Activated CD4-positive, alpha-beta T cell treated with anti-CD3 and anti-CD28 coated beads, Interleukin-10, Interleukin-2, amounts not matched to agents 100 ng/mL and 50 ng/mL, durations not matched to agents 16 hours and 8 hours (primary cell): ENCODE results near the gene OR4C45.
"Not testable (repeated sequence)": the region's sequence is repeated elsewhere in the genome, so short reads cannot be mapped to it uniquely, and the experiment has no call there.

Source experiments
- DNase-seq: peaks from one replicate; pipeline ENCODE4 v3.0.0-alpha.2; 2020

Gene OR4C45

GRCh38 chr11:50032574-50032973 lies at the start of gene OR4C45:
Gene OR4C45 (plus strand): TSS chr11:50032874.
- DNase-seq, result no peak

GRCh38 chr11:49995565-49995964 lies 37.1 kb upstream of the OR4C45 start:
- DNase-seq, result peak; percentile 63

- no peak for DNase-seq
Measured at GRCh38 chr11:50030193-50030592, 2.5 kb upstream of the OR4C45 start.

GRCh38 chr11:50036239-50036638 lies 3.6 kb downstream of the OR4C45 start:
- not testable (repeated sequence) for DNase-seq

- no peak for DNase-seq
Measured at GRCh38 chr11:50037251-50037650, 4.6 kb downstream of the OR4C45 start.

- DNase-seq, result no peak
Measured at GRCh38 chr11:50044647-50045046, 12.0 kb downstream of the OR4C45 start.

GRCh38 chr11:50063056-50063455 lies 30.4 kb downstream of the OR4C45 start:
- DNase-seq, result not testable (repeated sequence)

GRCh38 chr11:50070389-50070788 lies 37.7 kb downstream of the OR4C45 start:
- no peak for DNase-seq

GRCh38 chr11:50071584-50072225 lies 39.0 kb downstream of the OR4C45 start:
- DNase-seq, result no peak

- no peak for DNase-seq
Measured at GRCh38 chr11:50072226-50073112, 39.8 kb downstream of the OR4C45 start.

- DNase-seq, result no peak
Measured at GRCh38 chr11:50073113-50074105, 40.7 kb downstream of the OR4C45 start.

- DNase-seq, result no peak
Measured at GRCh38 chr11:50074161-50074560, 41.5 kb downstream of the OR4C45 start.

- no peak for DNase-seq
Measured at GRCh38 chr11:50075856-50076255, 43.2 kb downstream of the OR4C45 start.

- no peak for DNase-seq
Measured at GRCh38 chr11:50077526-50077925, 44.9 kb downstream of the OR4C45 start.

GRCh38 chr11:50078001-50078400 lies 45.3 kb downstream of the OR4C45 start:
- DNase-seq, result no peak

GRCh38 chr11:50078946-50079345 lies 46.3 kb downstream of the OR4C45 start:
- DNase-seq, result not testable (repeated sequence)

GRCh38 chr11:50080256-50080655 lies 47.6 kb downstream of the OR4C45 start:
- DNase-seq, result no peak
